H1 (cell line): ENCODE results near the gene ERN2. TPM values are rescaled to one million over a fixed set of nuclear protein-coding genes. Genes with fewer than 3 reads are reported as not detected.

Experiments used
- CHD7 ChIP-seq: fragments of 300-600 bp; sonication (generic); IDR thresholded peaks from 2 replicates; pipeline ENCODE4 v1.7.1; 2012; ENCODE audit warnings: low read length, moderate library complexity, mild to moderate bottlenecking, inconsistent platforms; ENCODE audit not compliant: insufficient replicate concordance
- RXRA ChIP-seq: IDR thresholded peaks from 2 replicates; pipeline ENCODE4 v1.6.1; 2011; ENCODE audit warnings: low read depth, mild to moderate bottlenecking, low read length, moderate library complexity; ENCODE audit not compliant: insufficient read depth
- SP1 ChIP-seq: IDR thresholded peaks from 2 replicates; pipeline ENCODE4 v1.6.1; 2011; ENCODE audit warnings: low read depth, low read length
- polyA plus RNA-seq, 7 experiments: library from polyadenylated mRNA; depleted of rRNA in 3 of 7; stranded (reverse) in 5 of 7; unstranded in 2 of 7; fragments of >200 nt in 5 of 7; fragments of 200-250 nt in 2 of 7; gene quantifications; 1 replicate in 5 of 7; 2 replicates in 1 of 7; 4 replicates in 1 of 7; pipeline versions ENCODE4 v1.2.1 to v1.2.3, GENCODE V29; 2011 to 2013; ENCODE audit warnings: missing spikeins in 2 of 7, mixed read lengths in 2 of 7
- total RNA-seq: library from RNA; stranded (reverse); fragmentation: NEBNext Ultra II Directional; extraction: Animal tissue kit (Norgen Biotek cat#: 25700); gene quantifications from 2 replicates; pipeline ENCODE4 v1.2.1, GENCODE V29; 2021

The ERN2 gene
- total and polyA plus RNA-seq, 2 of the 8 experiments (the other 6 are each of a cell fraction or from before 2014, with no cell fraction given), result 2.4 to 4.4 TPM

GRCh38 chr16:23710504-23710903, 2.5 kb downstream of the ERN2 start (continued):
- TF ChIP-seq CHD7 (no peak), SP1 (no peak), RXRA (no peak)
